CD4-positive, alpha-beta T cell treated with Interleukin-21 for 1 hour (primary cell): ENCODE measurements around the gene APLP2.

Experiments
- DNase-seq: peaks from one replicate; pipeline ENCODE4 v3.0.0-alpha.2; 2020

Gene APLP2

GRCh38 chr11:130121445-130121978, 51.8 kb downstream of the APLP2 start:
- no peak for DNase-seq

- DNase-seq: no peak
These were observed 52.5 kb downstream of the APLP2 start for GRCh38 chr11:130122141-130122575.

GRCh38 chr11:130123414-130124040, 53.8 kb downstream of the APLP2 start:
- no peak for DNase-seq

GRCh38 chr11:130124096-130124495, 54.4 kb downstream of the APLP2 start:
- peak; percentile 16 for DNase-seq

DNA sequence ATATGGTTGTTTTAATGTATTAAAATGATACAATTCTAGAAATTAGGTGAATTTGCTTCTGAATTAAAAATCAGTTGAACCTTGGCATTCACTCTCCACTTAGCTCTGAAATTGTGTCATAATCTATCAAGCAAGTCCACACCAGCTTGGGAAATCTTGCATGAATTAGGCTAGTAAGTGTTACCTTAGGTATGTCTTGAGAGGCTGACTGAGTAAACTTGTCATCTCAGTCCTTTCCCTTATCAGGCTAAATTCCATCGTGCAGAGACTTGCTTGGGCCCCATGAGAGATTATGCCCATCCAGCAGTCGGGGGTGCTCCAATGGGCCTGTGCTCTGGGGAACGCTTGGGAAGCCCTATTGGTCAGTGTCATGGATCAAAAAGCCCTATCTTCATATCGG, 55.9 kb downstream of the APLP2 start:
- DNase-seq: no peak

DNA sequence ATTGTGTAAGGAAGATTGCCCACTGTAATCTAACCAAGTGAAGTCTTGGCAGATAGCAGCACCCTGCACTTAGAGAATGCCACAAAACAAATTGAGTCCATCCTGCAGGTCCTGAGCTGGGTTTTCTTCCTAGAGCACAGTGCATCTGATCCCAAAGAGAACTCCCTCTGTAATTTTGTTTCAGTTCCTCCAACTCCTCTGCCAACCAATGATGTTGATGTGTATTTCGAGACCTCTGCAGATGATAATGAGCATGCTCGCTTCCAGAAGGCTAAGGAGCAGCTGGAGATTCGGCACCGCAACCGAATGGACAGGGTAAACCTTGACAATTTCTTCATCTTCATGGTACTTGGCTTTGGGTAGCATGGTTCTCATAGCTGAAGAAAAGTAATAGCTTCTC, 56.8 kb downstream of the APLP2 start:
- DNase-seq: no peak

DNA sequence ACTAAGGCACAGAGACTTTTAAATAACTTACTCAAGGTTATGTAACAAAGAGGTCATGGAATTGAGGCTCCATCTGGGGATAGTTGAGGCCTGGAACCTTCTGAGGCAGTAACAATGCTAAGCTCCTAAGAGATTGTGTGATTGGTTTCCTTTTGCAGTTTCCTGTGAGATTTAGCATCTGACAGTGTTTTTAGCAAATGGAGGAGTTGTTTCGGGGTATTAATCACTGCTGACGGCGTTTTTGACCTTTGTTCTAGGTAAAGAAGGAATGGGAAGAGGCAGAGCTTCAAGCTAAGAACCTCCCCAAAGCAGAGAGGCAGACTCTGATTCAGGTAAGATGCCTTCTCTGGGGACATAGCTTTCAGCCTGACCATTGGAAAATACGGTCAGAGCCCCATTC, 57.8 kb downstream of the APLP2 start:
- no peak for DNase-seq

DNA sequence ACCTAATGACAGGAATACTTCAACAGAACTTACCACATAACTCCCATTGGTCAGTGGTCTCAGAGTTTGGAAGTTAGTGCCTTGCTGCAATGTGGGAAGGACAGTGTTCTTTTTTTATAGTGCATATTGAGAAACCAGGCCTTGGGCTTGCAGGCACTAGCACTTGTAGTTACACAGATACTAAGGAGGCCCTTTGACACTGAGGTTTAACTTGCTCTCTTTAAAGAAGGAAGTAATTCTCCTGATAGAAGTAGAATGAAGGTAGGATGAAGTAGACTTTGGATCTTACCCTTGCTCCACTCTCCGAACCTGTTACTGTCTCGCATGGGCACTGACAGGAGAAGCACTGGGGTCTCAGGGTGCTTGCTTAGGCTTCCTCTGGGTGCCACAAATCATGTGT, 58.9 kb downstream of the APLP2 start:
- DNase-seq: no peak

GRCh38 chr11:130129922-130130321, 60.2 kb downstream of the APLP2 start:
- no peak for DNase-seq

DNA sequence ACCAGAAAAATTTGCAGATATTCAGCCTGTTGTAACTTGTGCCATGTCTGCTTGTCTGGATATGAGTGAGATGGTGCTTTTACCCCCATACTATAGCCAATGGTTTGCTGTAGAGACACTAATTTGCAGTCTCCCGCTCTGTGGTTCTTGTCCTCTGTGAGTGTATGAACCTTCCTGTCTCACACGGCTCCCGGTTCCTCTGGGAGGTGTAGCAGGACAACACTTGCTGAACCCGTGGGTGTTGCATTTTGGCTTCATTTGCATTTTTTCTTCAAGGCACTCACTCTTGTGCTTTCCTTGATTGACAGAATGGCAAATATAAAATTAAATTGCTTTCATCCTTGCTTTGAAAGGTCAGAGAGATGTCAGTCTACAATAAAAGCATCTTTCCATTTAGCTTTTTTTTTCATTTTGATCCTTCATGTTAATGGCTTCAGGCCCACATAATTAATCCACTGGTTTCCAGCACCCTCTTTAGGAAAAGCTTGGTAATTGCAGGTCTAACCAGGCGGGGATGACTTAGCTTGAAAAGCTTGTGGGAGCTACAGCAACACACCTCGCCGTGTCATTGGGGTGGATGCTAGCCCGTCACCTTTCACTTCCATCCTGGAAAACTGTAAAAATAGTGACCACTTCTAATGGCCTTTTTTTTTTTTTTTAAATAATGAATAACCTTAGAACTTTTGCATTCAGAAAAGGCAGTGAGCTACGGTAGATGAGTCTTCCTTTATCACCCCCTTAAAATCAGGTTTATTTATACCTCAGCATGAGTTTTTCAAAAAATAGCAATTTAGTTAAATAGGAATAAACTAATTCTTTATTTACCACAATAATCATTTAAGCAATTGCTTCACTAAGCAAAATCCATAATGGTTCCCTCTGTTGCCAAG, 62.5 kb downstream of the APLP2 start:
- DNase-seq: peak; percentile 79

GRCh38 chr11:130133716-130134115, 64.0 kb downstream of the APLP2 start:
- no peak for DNase-seq

GRCh38 chr11:130136107-130136506, 66.4 kb downstream of the APLP2 start:
- no peak for DNase-seq

DNA sequence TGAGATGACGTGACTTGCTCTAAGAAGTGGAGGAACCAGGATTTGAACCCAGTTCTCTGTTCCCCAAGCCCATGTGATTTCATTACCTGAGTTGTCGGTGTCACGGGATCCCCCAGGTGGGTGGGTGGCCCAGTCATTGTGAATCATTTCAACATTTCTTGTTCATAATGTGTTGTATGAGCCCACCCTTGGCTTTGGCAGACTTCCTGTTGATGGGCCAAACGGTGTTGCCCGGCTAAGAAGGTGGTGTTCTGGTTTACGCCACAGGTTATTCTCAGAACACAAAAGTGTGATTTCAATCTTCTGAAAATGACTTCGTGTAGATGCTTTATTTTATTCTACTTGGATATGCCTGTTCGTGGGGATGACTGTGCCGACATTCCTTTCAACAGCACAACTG, 68.3 kb downstream of the APLP2 start:
- DNase-seq: no peak

- no peak for DNase-seq
These were observed 69.7 kb downstream of the APLP2 start for GRCh38 chr11:130139401-130139800.

DNA sequence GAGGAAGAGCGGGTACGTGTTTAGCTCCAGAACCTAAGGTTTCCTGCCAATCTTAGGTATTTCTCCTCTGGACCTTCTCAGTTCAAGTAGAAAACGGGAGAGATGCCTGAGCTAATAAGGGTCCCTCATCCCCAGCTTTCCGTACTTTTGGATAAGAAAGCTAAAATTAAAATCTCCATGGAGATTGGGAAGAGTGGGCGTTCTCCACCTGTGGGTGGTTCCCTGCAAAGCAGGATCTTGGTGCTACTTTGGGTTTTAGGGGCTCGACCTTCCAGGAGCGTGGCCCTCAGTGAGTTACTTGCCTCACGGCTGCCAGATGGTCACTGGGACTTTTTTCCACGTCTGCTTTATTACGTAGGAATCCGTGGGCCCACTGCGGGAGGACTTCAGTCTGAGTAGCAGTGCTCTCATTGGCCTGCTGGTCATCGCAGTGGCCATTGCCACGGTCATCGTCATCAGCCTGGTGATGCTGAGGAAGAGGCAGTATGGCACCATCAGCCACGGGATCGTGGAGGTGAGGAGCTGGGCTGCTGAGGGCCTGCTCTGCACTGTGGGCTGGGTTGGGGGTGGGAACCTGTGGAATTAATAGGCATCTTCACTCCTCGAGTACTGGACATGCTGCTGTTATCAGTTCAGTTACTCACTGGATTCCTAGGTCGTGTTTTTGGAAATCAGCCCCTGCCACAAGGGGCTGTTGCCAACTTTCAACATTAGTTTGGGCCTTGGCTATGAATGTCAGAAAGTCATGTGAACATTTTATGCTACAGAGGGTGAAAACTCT, 72.1 kb downstream of the APLP2 start:
- no peak for DNase-seq

DNA sequence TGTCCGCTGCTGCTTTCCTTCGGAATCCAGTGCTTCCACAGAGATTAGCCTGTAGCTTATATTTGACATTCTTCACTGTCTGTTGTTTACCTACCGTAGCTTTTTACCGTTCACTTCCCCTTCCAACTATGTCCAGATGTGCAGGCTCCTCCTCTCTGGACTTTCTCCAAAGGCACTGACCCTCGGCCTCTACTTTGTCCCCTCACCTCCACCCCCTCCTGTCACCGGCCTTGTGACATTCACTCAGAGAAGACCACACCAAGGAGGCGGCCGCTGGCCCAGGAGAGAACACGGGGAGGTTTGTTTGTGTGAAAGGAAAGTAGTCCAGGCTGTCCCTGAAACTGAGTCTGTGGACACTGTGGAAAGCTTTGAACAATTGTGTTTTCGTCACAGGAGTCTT, 74.4 kb downstream of the APLP2 start:
- DNase-seq: no peak

- DNase-seq: no peak
These were observed 75.2 kb downstream of the APLP2 start for GRCh38 chr11:130144861-130145281.

DNA sequence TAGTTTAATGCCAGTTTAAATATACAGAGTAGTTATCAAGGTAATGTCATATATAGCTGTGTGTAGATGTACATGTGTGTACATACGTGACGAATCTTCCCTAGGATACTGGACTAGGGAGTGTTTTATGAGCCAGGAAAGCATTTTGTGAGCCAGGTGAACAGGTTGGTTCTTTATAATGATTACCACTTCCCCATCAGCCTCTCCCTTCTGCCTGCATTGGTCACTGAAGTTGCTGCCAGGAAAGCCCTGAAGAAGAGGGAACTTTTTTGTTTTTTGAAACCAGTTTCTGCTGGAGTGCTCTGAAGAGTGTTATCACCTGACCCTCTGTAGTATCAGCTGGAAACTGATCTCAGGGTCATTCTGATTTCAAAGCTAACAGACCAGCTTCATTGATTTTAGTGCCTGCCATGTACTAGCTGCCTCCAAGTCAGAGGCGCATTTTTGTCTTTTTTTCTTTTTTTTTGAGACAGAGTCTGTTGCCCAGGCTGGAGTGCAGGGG, 75.7 kb downstream of the APLP2 start:
- DNase-seq: no peak

- DNase-seq: no peak
These were observed 76.5 kb downstream of the APLP2 start for GRCh38 chr11:130145975-130146776.

DNA sequence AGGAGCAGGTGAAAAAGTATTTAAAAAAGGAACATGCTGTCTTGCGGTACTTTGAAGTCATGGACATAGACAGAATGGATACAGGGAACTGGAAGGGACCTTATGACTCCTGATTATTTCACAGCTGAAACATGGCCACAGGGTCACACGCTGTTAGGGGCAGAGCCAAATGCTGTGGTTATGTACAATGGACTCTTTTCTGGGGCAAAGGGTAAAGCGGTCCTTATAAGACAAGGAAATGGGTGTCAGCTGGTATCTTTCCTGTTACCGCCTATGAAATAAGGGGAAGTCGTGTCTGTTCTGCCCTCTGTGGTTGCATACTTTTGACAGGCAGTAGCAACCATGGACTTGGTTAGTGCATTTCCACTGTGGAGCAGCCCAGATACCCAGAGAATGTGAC, 77.1 kb downstream of the APLP2 start:
- DNase-seq: peak; percentile 34

- no peak for DNase-seq
These were observed 79.2 kb downstream of the APLP2 start for GRCh38 chr11:130148796-130149326.

DNA sequence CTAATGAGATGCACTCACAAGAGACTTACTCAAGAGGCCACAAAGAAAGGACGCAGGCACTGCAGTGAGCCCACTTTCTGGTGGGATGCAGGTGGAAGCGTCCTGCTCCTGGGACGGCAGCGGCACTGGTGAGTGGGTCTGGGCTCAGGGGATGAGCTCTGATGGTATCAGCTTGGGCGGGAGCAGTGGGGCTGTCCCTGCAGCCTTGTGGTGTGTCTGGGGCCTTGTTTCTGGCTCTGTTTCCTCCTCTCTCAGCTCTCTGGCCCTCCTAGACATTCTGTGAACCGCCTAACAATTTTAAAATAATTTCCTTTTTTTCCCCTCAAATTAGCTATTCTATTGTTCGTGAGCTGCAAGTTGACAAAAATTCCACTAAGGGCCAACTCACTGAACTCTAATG, 81.1 kb downstream of the APLP2 start:
- no peak for DNase-seq
